Endometrial microvascular endothelial cells (primary cell): ENCODE results near the gene PRR33. TPM values are rescaled to one million over a fixed set of nuclear protein-coding genes. Genes with fewer than 3 reads are reported as not detected.

Experiments used
- in situ Hi-C: cut with HindIII; loops from 2 replicates; pipeline ENCODE4 v1.10.0; 2017; ENCODE audit warnings: low sequenced_read_pairs, low pct_unique_long_range_greater_than_20kb; ENCODE audit errors: inconsistent ontology term
- total RNA-seq: library from RNA; depleted of rRNA; stranded (reverse); fragments of >200 nt; gene quantifications from one replicate; pipeline ENCODE4 v1.2.3, GENCODE V29; 2015; ENCODE audit errors: inconsistent ontology term

PRR33 gene
- total RNA-seq, 1 donor from 2014 or later = not detected

- in situ Hi-C loops = no loop called here
Measured at GRCh38 chr11:1918436-1919315, 27.0 kb upstream of the PRR33 start.

GRCh38 chr11:1917523-1918435, 26.1 kb upstream of the PRR33 start:
- in situ Hi-C loops = no loop called here

- in situ Hi-C loops = no loop called here
Measured at GRCh38 chr11:1916986-1917522, 25.4 kb upstream of the PRR33 start.

GRCh38 chr11:1916132-1916985, 24.7 kb upstream of the PRR33 start:
- in situ Hi-C loops = no loop called here

- in situ Hi-C loops = no loop called here
Measured at GRCh38 chr11:1915795-1916131, 24.1 kb upstream of the PRR33 start.

GRCh38 chr11:1913271-1914060, 21.8 kb upstream of the PRR33 start:
- in situ Hi-C loops = no loop called here

- in situ Hi-C loops = no loop called here
Measured at GRCh38 chr11:1912289-1912878, 20.7 kb upstream of the PRR33 start.

- in situ Hi-C loops = no loop called here
Measured at GRCh38 chr11:1909524-1909923, 17.8 kb upstream of the PRR33 start.

- in situ Hi-C loops = no loop called here
Measured at GRCh38 chr11:1908618-1909017, 16.9 kb upstream of the PRR33 start.

- in situ Hi-C loops = no loop called here
Measured at GRCh38 chr11:1906611-1907423, 15.1 kb upstream of the PRR33 start.

GRCh38 chr11:1906181-1906580, 14.5 kb upstream of the PRR33 start:
- in situ Hi-C loops = no loop called here

- in situ Hi-C loops = no loop called here
Measured at GRCh38 chr11:1899686-1900085, 8.0 kb upstream of the PRR33 start.

GRCh38 chr11:1899090-1899489, 7.4 kb upstream of the PRR33 start:
- in situ Hi-C loops = no loop called here

GRCh38 chr11:1896923-1897322, 5.2 kb upstream of the PRR33 start:
- in situ Hi-C loops = no loop called here

GRCh38 chr11:1896468-1896867, 4.8 kb upstream of the PRR33 start:
- in situ Hi-C loops = no loop called here

GRCh38 chr11:1894759-1895158, 3.1 kb upstream of the PRR33 start:
- in situ Hi-C loops = no loop called here
